GM18951 (cell line): ENCODE data around the gene HS6ST1.
"Not testable (repeated sequence)": the region's sequence is repeated elsewhere in the genome, so short reads cannot be mapped to it uniquely, and the experiment has no call there.

Experiments used
- POLR2A ChIP-seq: IDR thresholded peaks from 4 replicates; pipeline ENCODE4 v1.6.1; 2011; ENCODE audit warnings: mild to moderate bottlenecking; ENCODE audit not compliant: insufficient read length, insufficient read depth; ENCODE audit errors: extremely low read depth
- in situ Hi-C: fragments of 300-500 bp; cut with MboI; formaldehyde crosslinking; loops from one replicate; pipeline ENCODE4 v1.12.0; 2022; ENCODE audit warnings: low sequenced_read_pairs, mixed read lengths, inconsistent platforms; ENCODE audit not compliant: unreplicated experiment

The HS6ST1 gene

GRCh38 chr2:128270672-128271596, 47.7 kb downstream of the HS6ST1 start:
- in situ Hi-C loops = no loop called here
- no peak for TF ChIP-seq POLR2A

GRCh38 chr2:128269990-128270671, 48.5 kb downstream of the HS6ST1 start:
- in situ Hi-C loops = no loop called here

GRCh38 chr2:128269063-128269989, 49.3 kb downstream of the HS6ST1 start:
- TF ChIP-seq POLR2A = no peak
- in situ Hi-C loops = no loop called here

More at GRCh38 chr2:128269990-128270671, 48.5 kb downstream of the HS6ST1 start:
- no peak for TF ChIP-seq POLR2A

GRCh38 chr2:128268611-128269010, 50.1 kb downstream of the HS6ST1 start:
- in situ Hi-C loops = not testable (repeated sequence)

- in situ Hi-C loops = not testable (repeated sequence)
Observed at GRCh38 chr2:128268145-128268544, 50.5 kb downstream of the HS6ST1 start.

GRCh38 chr2:128267649-128268048, 51.0 kb downstream of the HS6ST1 start:
- in situ Hi-C loops = not testable (repeated sequence)

GRCh38 chr2:128267197-128267596, 51.5 kb downstream of the HS6ST1 start:
- in situ Hi-C loops = not testable (repeated sequence)

GRCh38 chr2:128266463-128266862, 52.2 kb downstream of the HS6ST1 start:
- in situ Hi-C loops = not testable (repeated sequence)

- in situ Hi-C loops = not testable (repeated sequence)
Observed at GRCh38 chr2:128265608-128265993, 53.1 kb downstream of the HS6ST1 start.

- in situ Hi-C loops = no loop called here
- TF ChIP-seq POLR2A = no peak
Observed at GRCh38 chr2:128264881-128265607, 53.6 kb downstream of the HS6ST1 start.

GRCh38 chr2:128263902-128264331, 54.8 kb downstream of the HS6ST1 start:
- in situ Hi-C loops = no loop called here
- no peak for TF ChIP-seq POLR2A

GRCh38 chr2:128262315-128263253, 56.1 kb downstream of the HS6ST1 start:
- no peak for TF ChIP-seq POLR2A
- in situ Hi-C loops = no loop called here
